ENCODE measurements around the gene CIZ1. TPM values are rescaled to one million over a fixed set of nuclear protein-coding genes. Genes with fewer than 3 reads are reported as not detected.

Gene CIZ1
- polyA plus RNA-seq, 1 of the 3 experiments (the other 2 are of a cell fraction): 37.0 TPM

- Histone ChIP-seq H3K4me2 (no peak overlapping the region), H3K4me1 (ENCODE audit: control insufficient read depth in 1 of 2, insufficient read depth in 2 of 2, low read depth in 1 of 2, low read length in 1 of 2) (peaks cover 5 to 11% of the 10 kb centered on the region in 2 experiments; a peak in 2 of 4 replicates), H3K9ac (no peak overlapping the region), H3K27ac (ENCODE audit: low read depth in 2 of 2, low read length in 1 of 2) (no peak overlapping the region), H2AFZ (ENCODE audit: low read depth) (no peak overlapping the region), H3K4me3 (ENCODE audit: low read depth in 2 of 2, low read length in 1 of 2) (no peak overlapping the region), H3K27me3 (ENCODE audit: insufficient read depth) (no peaks in the 10 kb centered on the region), H3K9me2 (no peaks in the 10 kb centered on the region), H3K79me2 (ENCODE audit: insufficient read depth) (peaks cover 36% of the 10 kb centered on the region), H4K20me1 (ENCODE audit: insufficient read depth) (no peaks in the 10 kb centered on the region), H3F3A (replicated peaks; ENCODE audit: insufficient read depth) (peaks cover 11% of the 10 kb centered on the region), H3K36me3 (replicated peaks in 1 of 2; ENCODE audit: control insufficient read depth in 1 of 2, insufficient read depth in 2 of 2, low read length in 1 of 2) (peaks cover 19 to 36% of the 10 kb centered on the region in 2 experiments), H3K9me3 (no peaks in the 10 kb centered on the region)
- 39% methylated on average over 1 of the region's 1 CpG for WGBS (ENCODE audit: low lambda C conversion rate)
- ChIA-PET CTCF (no interaction called here), POLR2A (no interaction called here)
- no peak for DNase-seq
- TF ChIP-seq SMC3 (IDR thresholded peaks at IDR 0.05; ENCODE audit: low read depth, low read length) (no peak), TAF1 (IDR thresholded peaks at IDR 0.05; ENCODE audit: borderline replicate concordance, low read depth, low read length) (no peak), REST (IDR thresholded peaks at IDR 0.05; ENCODE audit: low read depth, low read length) (no peak), GABPA (IDR thresholded peaks at IDR 0.05; ENCODE audit: low read depth) (no peak), JUND (IDR thresholded peaks at IDR 0.05) (no peak), TCF12 (IDR thresholded peaks at IDR 0.05) (no peak), SIN3A (IDR thresholded peaks at IDR 0.05; ENCODE audit: borderline replicate concordance, low read depth, low read length) (no peak), ZBTB33 (IDR thresholded peaks at IDR 0.05; ENCODE audit: borderline replicate concordance, low read depth) (no peak), FOXM1 (IDR thresholded peaks at IDR 0.05; ENCODE audit: low read depth) (no peak), CHD2 (IDR thresholded peaks at IDR 0.05; ENCODE audit: low read length, partially characterized antibody) (no peak), RCOR1 (IDR thresholded peaks at IDR 0.05; ENCODE audit: low read length) (no peak), USF1 (IDR thresholded peaks at IDR 0.05; ENCODE audit: borderline replicate concordance, low read depth) (no peak), IRF3 (IDR thresholded peaks at IDR 0.05; ENCODE audit: low read depth, low read length) (no peak), ELF1 (IDR thresholded peaks at IDR 0.05) (no peak), CTCF (IDR thresholded peaks at IDR 0.05) (no peak), USF2 (IDR thresholded peaks at IDR 0.05; ENCODE audit: borderline replicate concordance, low read depth, low read length) (no peak)
Measured at GRCh38 chr9:128188209-128188608, 3.2 kb downstream of the CIZ1 start.

Measured in SK-N-SH (cell line).